SH-SY5Y (cell line): ENCODE results near the gene CCNY.

Experiments
- GATA2 ChIP-seq: IDR thresholded peaks from 2 replicates; pipeline ENCODE4 v1.6.1; 2011; ENCODE audit warnings: mild to moderate bottlenecking, low read depth, low read length
- GATA3 ChIP-seq: IDR thresholded peaks from 2 replicates; pipeline ENCODE4 v1.6.1; 2011; ENCODE audit warnings: low read depth, mild to moderate bottlenecking, low read length, moderate library complexity

DNA sequence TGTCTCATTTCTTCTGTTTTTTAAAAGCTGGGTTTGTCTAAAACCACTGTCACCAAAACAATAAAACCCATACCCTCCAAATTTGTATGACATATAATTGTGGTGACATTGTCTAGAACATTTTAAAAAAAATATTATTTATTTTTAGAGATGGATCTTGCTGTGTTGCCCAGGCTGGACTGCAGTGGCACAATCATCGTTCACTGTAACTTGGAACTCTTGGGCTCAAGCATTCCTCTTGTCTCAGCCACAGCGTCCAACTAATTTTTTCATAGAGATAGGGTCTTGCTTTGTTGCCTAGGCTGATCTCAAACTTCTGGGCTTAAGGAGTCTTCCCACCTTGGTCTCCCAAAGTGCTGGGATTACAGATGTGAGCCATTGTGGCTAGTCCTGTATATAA is 116.5 kb downstream of the CCNY start:
- TF ChIP-seq GATA2 = no peak
- TF ChIP-seq GATA3 = no peak
